Measurements from ENCODE around the gene S100A7A. TPM values are rescaled to one million over a fixed set of nuclear protein-coding genes. Genes with fewer than 3 reads are reported as not detected.

Gene S100A7A
- total RNA-seq, 5 donors from 2014 or later (not counting 1 experiment from before 2014, with no cell fraction given), result not detected

DNA sequence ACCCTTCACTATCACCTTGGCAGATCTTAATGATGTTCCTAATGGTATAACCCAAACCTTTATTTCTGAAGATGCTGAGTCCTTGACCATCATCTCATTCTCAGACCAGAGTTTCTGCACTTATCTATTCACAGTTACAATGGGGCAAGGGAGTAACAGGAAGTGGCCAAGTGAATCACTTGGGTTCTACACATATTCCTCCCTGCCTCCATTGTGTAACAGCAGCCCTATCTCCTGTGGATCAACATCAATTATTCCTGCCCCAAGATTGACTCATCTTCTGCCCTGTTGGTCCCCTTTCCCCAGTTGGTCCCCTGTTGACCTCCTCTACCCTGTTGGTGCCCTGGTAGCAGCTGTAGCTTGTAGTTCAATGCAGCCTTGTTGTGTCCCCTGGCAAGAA, 54.4 kb downstream of the S100A7A start:
- no peak overlapping the region for H3K4me3 ChIP-seq (ENCODE audit: control insufficient read depth in 1 of 2, extremely low read depth in 1 of 2, low read length in 1 of 2)
- no peaks in the 10 kb centered on the region for H3K9me3 ChIP-seq
- peaks cover 21 to 27% of the 10 kb centered on the region in 2 donors for H3K27me3 Mint-ChIP-seq
- ChIA-PET POLR2A (no interaction called here), CTCF (no interaction called here)
- H3K27me3 ChIP-seq (replicated peaks in 1 of 2; ENCODE audit: control insufficient read depth in 2 of 2, extremely low read depth in 1 of 2, insufficient read depth in 2 of 2, low read length in 1 of 2), result peaks cover 0 to 19% of the 10 kb centered on the region in 2 experiments
- peaks cover 0 to 3% of the 10 kb centered on the region in 2 experiments for H3K4me1 ChIP-seq (ENCODE audit: control insufficient read depth in 1 of 2, extremely low read depth in 1 of 2, insufficient read depth in 2 of 2, low read length in 2 of 2)
- H3K36me3 ChIP-seq (ENCODE audit: control insufficient read depth in 2 of 2, extremely low read depth in 1 of 2, insufficient read depth in 1 of 2, low read length in 1 of 2), result no peaks in the 10 kb centered on the region
- H3K4me3 Mint-ChIP-seq, result no peak overlapping the region
- H3K27ac Mint-ChIP-seq, result no peak overlapping the region
- H3K27ac ChIP-seq (ENCODE audit: low read length), result no peak overlapping the region
- peaks cover 7% of the 10 kb centered on the region for H3K36me3 Mint-ChIP-seq
- ATAC-seq (replicated peaks in 1 of 4), result no peak
- peaks cover 16 to 27% (median 20%) of the 10 kb centered on the region in 3 donors for H3K9me3 Mint-ChIP-seq
- no peak for DNase-seq
- peaks cover 0 to 3% (median 2%) of the 10 kb centered on the region in 3 donors for H3K4me1 Mint-ChIP-seq

Other genes with a start within 250 kb of the S100A7A start
- gene LELP1, start 213.1 kb upstream of the S100A7A start, total RNA-seq, result not detected
- not detected for gene PRR9, start 198.9 kb upstream of the S100A7A start, total RNA-seq
- gene LORICRIN, start 156.8 kb upstream of the S100A7A start, total RNA-seq, result under 1 TPM in 1 of 5 donors, not detected in 4; 0.20 TPM
- not detected for gene PGLYRP3, start 103.6 kb upstream of the S100A7A start, total RNA-seq
- gene PGLYRP4, start 67.7 kb upstream of the S100A7A start, total RNA-seq, result not detected
- 10 to 100 TPM in 1 of 5 donors, 1 to 10 TPM in 2, under 1 TPM in 1, not detected in 1; 0.98 to 11.5 (median 2.5) TPM for gene S100A9, start 58.7 kb upstream of the S100A7A start, total RNA-seq
- gene S100A12, start 40.9 kb upstream of the S100A7A start, total RNA-seq, result 1 to 10 TPM in 1 of 5 donors, not detected in 4; 1.1 TPM
- 1 to 10 TPM in 2 of 5 donors, not detected in 3; 1.1 to 3.8 TPM for gene S100A8, start 25.4 kb upstream of the S100A7A start, total RNA-seq
- not detected for gene S100A7, start 44.1 kb downstream of the S100A7A start, total RNA-seq
- gene S100A6, start 119.5 kb downstream of the S100A7A start, total RNA-seq, result 100 to 1,000 TPM; 200 to 467 (median 400) TPM
- 1 to 10 TPM in 3 of 5 donors, under 1 TPM in 1, not detected in 1; 0.36 to 1.6 (median 1.2) TPM for gene S100A5, start 124.4 kb downstream of the S100A7A start, total RNA-seq
- 100 to 1,000 TPM; 297 to 698 (median 384) TPM for gene S100A4, start 129.3 kb downstream of the S100A7A start, total RNA-seq
- not detected for gene S100A3, start 132.7 kb downstream of the S100A7A start, total RNA-seq
- under 1 TPM in 1 of 5 donors, not detected in 4; 0.66 TPM for gene S100A2, start 149.3 kb downstream of the S100A7A start, total RNA-seq
- 1 to 10 TPM in 1 of 5 donors, under 1 TPM in 2, not detected in 2; 0.53 to 1.0 (median 0.82) TPM for gene S100A16, start 196.6 kb downstream of the S100A7A start, total RNA-seq
- under 1 TPM in 3 of 5 donors, not detected in 2; 0.35 to 0.70 (median 0.43) TPM for gene S100A14, start 199.8 kb downstream of the S100A7A start, total RNA-seq
- 1 to 10 TPM; 4.0 to 5.3 (median 4.2) TPM for gene S100A13, start 211.0 kb downstream of the S100A7A start, total RNA-seq
- gene S100A1, start 211.9 kb downstream of the S100A7A start, total RNA-seq, result not detected
- 100 to 1,000 TPM in 3 of 5 donors, 10 to 100 TPM in 2; 76.7 to 131 (median 130) TPM for gene CHTOP, start 217.5 kb downstream of the S100A7A start, total RNA-seq
- 10 to 100 TPM; 16.1 to 29.8 (median 26.6) TPM for gene SNAPIN, start 242.2 kb downstream of the S100A7A start, total RNA-seq

Measured in T-cell (primary cell).